Effector memory CD8-positive, alpha-beta T cell (primary cell): ENCODE data around the gene AS3MT.
"Not testable (repeated sequence)": the region's sequence is repeated elsewhere in the genome, so short reads cannot be mapped to it uniquely, and the experiment has no call there.

Experiments used
- ATAC-seq: fragments of 150-1000 bp; cut with Tn5 transposase; replicated peaks from 2 replicates; pipeline ENCODE4 v1.10.0; 2021; ENCODE audit warnings: mild to moderate bottlenecking, moderate library complexity
- DNase-seq, 3 experiments: peaks; one replicate each; pipeline ENCODE4 v3.0.0; 2021
- H3K27ac Mint-ChIP-seq, 2 donors: one replicate each; pipeline ENCODE4 v1.8.0; 2022; ENCODE audit warnings: mild to moderate bottlenecking in 2 of 2, mixed read lengths in 2 of 2, moderate library complexity in 2 of 2
- H3K27me3 Mint-ChIP-seq, 2 donors: one replicate each; pipeline ENCODE4 v1.8.0; 2022; ENCODE audit warnings: mixed read lengths in 2 of 2
- H3K36me3 Mint-ChIP-seq: one replicate; pipeline ENCODE4 v1.8.0; 2022; ENCODE audit warnings: mild to moderate bottlenecking, moderate library complexity, mixed read lengths; ENCODE audit not compliant: insufficient read depth
- H3K4me1 Mint-ChIP-seq, 2 donors: one replicate each; pipeline ENCODE4 v1.8.0; 2022; ENCODE audit warnings: low read depth in 2 of 2, mixed read lengths in 2 of 2
- H3K4me3 Mint-ChIP-seq, 2 donors: one replicate each; pipeline ENCODE4 v1.8.0; 2022; ENCODE audit warnings: mild to moderate bottlenecking in 2 of 2, mixed read lengths in 2 of 2, moderate library complexity in 2 of 2
- H3K9me3 Mint-ChIP-seq, 2 donors: one replicate each; pipeline ENCODE4 v1.8.0; 2022; ENCODE audit warnings: mixed read lengths in 2 of 2

Gene AS3MT

GRCh38 chr10:102838276-102838927 is 30.9 kb upstream of the AS3MT start:
- not testable (repeated sequence) for ATAC-seq, H3K27ac Mint-ChIP-seq

GRCh38 chr10:102841827-102842345 is 27.4 kb upstream of the AS3MT start:
- Mint-ChIP-seq H3K27me3 (peaks cover 35 to 47% of the 10 kb centered on the region in 2 donors), H3K4me1 (no peaks in the 10 kb centered on the region), H3K9me3 (no peaks in the 10 kb centered on the region)

More at GRCh38 chr10:102838276-102838927, 30.9 kb upstream of the AS3MT start:
- H3K4me1 Mint-ChIP-seq, H3K9me3 Mint-ChIP-seq, H3K4me3 Mint-ChIP-seq, H3K36me3 Mint-ChIP-seq, DNase-seq: not testable (repeated sequence)
- peaks cover 43 to 53% of the 10 kb centered on the region in 2 donors for H3K27me3 Mint-ChIP-seq

GRCh38 chr10:102843139-102843538 is 26.1 kb upstream of the AS3MT start:
- H3K9me3 Mint-ChIP-seq, H3K4me3 Mint-ChIP-seq, H3K4me1 Mint-ChIP-seq, H3K36me3 Mint-ChIP-seq, ATAC-seq, DNase-seq, H3K27ac Mint-ChIP-seq: not testable (repeated sequence)
- peaks cover 24 to 41% of the 10 kb centered on the region in 2 donors for H3K27me3 Mint-ChIP-seq

More at GRCh38 chr10:102841827-102842345, 27.4 kb upstream of the AS3MT start:
- ATAC-seq: no peak
- no peaks in the 10 kb centered on the region for H3K36me3 Mint-ChIP-seq
- DNase-seq: no peak
- H3K27ac Mint-ChIP-seq: no peak overlapping the region
- H3K4me3 Mint-ChIP-seq: no peak overlapping the region

GRCh38 chr10:102844190-102844776 is 25.0 kb upstream of the AS3MT start:
- H3K4me3 Mint-ChIP-seq, H3K9me3 Mint-ChIP-seq, DNase-seq, H3K4me1 Mint-ChIP-seq, H3K27ac Mint-ChIP-seq, H3K36me3 Mint-ChIP-seq, ATAC-seq: not testable (repeated sequence)
- peaks cover 17 to 38% of the 10 kb centered on the region in 2 donors for H3K27me3 Mint-ChIP-seq

GRCh38 chr10:102845352-102845902 is 23.8 kb upstream of the AS3MT start:
- Mint-ChIP-seq H3K4me3 (no peak overlapping the region), H3K27me3 (peaks cover 15 to 27% of the 10 kb centered on the region in 2 donors), H3K27ac (no peak overlapping the region), H3K9me3 (no peaks in the 10 kb centered on the region), H3K4me1 (no peaks in the 10 kb centered on the region), H3K36me3 (no peaks in the 10 kb centered on the region)
- no peak for DNase-seq
- no peak for ATAC-seq

GRCh38 chr10:102850025-102850518 is 19.2 kb upstream of the AS3MT start:
- no peak overlapping the region for H3K27ac Mint-ChIP-seq

GRCh38 chr10:102853237-102853636 is 16.0 kb upstream of the AS3MT start:
- H3K27me3 Mint-ChIP-seq, H3K4me3 Mint-ChIP-seq, DNase-seq, H3K36me3 Mint-ChIP-seq, ATAC-seq, H3K27ac Mint-ChIP-seq, H3K9me3 Mint-ChIP-seq: not testable (repeated sequence)
- H3K4me1 Mint-ChIP-seq: peaks cover 11 to 22% of the 10 kb centered on the region in 2 donors

More at GRCh38 chr10:102850025-102850518, 19.2 kb upstream of the AS3MT start:
- no peak for DNase-seq
- no peak overlapping the region for H3K4me3 Mint-ChIP-seq
- H3K4me1 Mint-ChIP-seq: peaks cover 4 to 8% of the 10 kb centered on the region in 2 donors
- no peaks in the 10 kb centered on the region for H3K27me3 Mint-ChIP-seq
- no peak for ATAC-seq
- H3K36me3 Mint-ChIP-seq: peaks cover 6% of the 10 kb centered on the region
- H3K9me3 Mint-ChIP-seq: no peaks in the 10 kb centered on the region

- not testable (repeated sequence) for DNase-seq, H3K27me3 Mint-ChIP-seq, ATAC-seq, H3K9me3 Mint-ChIP-seq
- Mint-ChIP-seq H3K4me1 (peaks cover 11 to 22% of the 10 kb centered on the region in 2 donors), H3K36me3 (peaks cover 18% of the 10 kb centered on the region), H3K4me3 (peak overlapping the region in 1 of 2 donors; percentile 25), H3K27ac (peak overlapping the region in 1 of 2 donors; percentile 29)
Observed at GRCh38 chr10:102855731-102856436, 13.4 kb upstream of the AS3MT start.

- peaks cover 11 to 22% of the 10 kb centered on the region in 2 donors for H3K4me1 Mint-ChIP-seq
- no peaks in the 10 kb centered on the region for H3K9me3 Mint-ChIP-seq
- ATAC-seq (no peak), DNase-seq (no peak)
- H3K4me3 Mint-ChIP-seq: no peak overlapping the region
- peak overlapping the region in 1 of 2 donors; percentile 1 for H3K27ac Mint-ChIP-seq
- H3K36me3 Mint-ChIP-seq: peaks cover 25% of the 10 kb centered on the region
- no peaks in the 10 kb centered on the region for H3K27me3 Mint-ChIP-seq
Observed at GRCh38 chr10:102856758-102857424, 12.4 kb upstream of the AS3MT start.

GRCh38 chr10:102859911-102860310 is 9.4 kb upstream of the AS3MT start:
- Mint-ChIP-seq H3K27ac (no peak overlapping the region), H3K27me3 (no peaks in the 10 kb centered on the region), H3K36me3 (peaks cover 28% of the 10 kb centered on the region), H3K9me3 (no peaks in the 10 kb centered on the region), H3K4me3 (no peak overlapping the region), H3K4me1 (peaks cover 6 to 14% of the 10 kb centered on the region in 2 donors)
- no peak for ATAC-seq
- no peak for DNase-seq

GRCh38 chr10:102863660-102864059 is 5.6 kb upstream of the AS3MT start:
- Mint-ChIP-seq H3K27ac (no peak overlapping the region), H3K4me3 (no peak overlapping the region), H3K27me3 (peaks cover under 1 to 2% of the 10 kb centered on the region in 2 donors), H3K4me1 (peaks cover 0 to under 1% of the 10 kb centered on the region in 2 donors), H3K9me3 (no peaks in the 10 kb centered on the region), H3K36me3 (peaks cover 34% of the 10 kb centered on the region)
- ATAC-seq: no peak
- no peak for DNase-seq

- Mint-ChIP-seq H3K4me1 (peaks cover 6 to 12% of the 10 kb centered on the region in 2 donors), H3K27me3 (peaks cover 16 to 21% of the 10 kb centered on the region in 2 donors), H3K27ac (no peak overlapping the region), H3K4me3 (no peak overlapping the region), H3K9me3 (no peaks in the 10 kb centered on the region), H3K36me3 (peaks cover 26% of the 10 kb centered on the region)
- ATAC-seq: no peak
- no peak for DNase-seq
Observed at GRCh38 chr10:102865620-102866019, 3.6 kb upstream of the AS3MT start.

- H3K36me3 Mint-ChIP-seq: peaks cover 9% of the 10 kb centered on the region
- H3K27ac Mint-ChIP-seq: no peak overlapping the region
- peak overlapping the region; percentile 24 to 56 for H3K4me3 Mint-ChIP-seq
- ATAC-seq: no peak
- H3K27me3 Mint-ChIP-seq: peaks cover 19 to 27% of the 10 kb centered on the region in 2 donors
- H3K9me3 Mint-ChIP-seq: no peaks in the 10 kb centered on the region
- DNase-seq: no peak
- peaks cover 6 to 13% of the 10 kb centered on the region in 2 donors for H3K4me1 Mint-ChIP-seq
Observed at GRCh38 chr10:102868911-102869257, 386 bp upstream of the AS3MT start.
